PFSK-1 (cell line): Measurements from ENCODE around the gene RGS3.

Experiments used
- POLR2AphosphoS5 ChIP-seq: IDR thresholded peaks from 2 replicates; pipeline ENCODE4 v1.6.1; 2012; ENCODE audit warnings: low read depth, mild to moderate bottlenecking, control low read depth, low read length, moderate library complexity
- TAF1 ChIP-seq: IDR thresholded peaks from 2 replicates; pipeline ENCODE4 v1.6.1; 2012; ENCODE audit warnings: low read length, control low read depth, borderline replicate concordance; ENCODE audit not compliant: insufficient read depth
- TF ChIP-seq, protein P1 (sequence below), 2 experiments: IDR thresholded peaks; 2 replicates each; pipeline versions ENCODE4 v1.6.1 to v1.8.0; 2011 to 2012; ENCODE audit warnings: low read depth in 2 of 2, low read length in 2 of 2, control low read depth in 1 of 2, inconsistent platforms in 1 of 2, mild to moderate bottlenecking in 1 of 2, moderate library complexity in 1 of 2; ENCODE audit not compliant: insufficient read depth in 1 of 2

DNA sequence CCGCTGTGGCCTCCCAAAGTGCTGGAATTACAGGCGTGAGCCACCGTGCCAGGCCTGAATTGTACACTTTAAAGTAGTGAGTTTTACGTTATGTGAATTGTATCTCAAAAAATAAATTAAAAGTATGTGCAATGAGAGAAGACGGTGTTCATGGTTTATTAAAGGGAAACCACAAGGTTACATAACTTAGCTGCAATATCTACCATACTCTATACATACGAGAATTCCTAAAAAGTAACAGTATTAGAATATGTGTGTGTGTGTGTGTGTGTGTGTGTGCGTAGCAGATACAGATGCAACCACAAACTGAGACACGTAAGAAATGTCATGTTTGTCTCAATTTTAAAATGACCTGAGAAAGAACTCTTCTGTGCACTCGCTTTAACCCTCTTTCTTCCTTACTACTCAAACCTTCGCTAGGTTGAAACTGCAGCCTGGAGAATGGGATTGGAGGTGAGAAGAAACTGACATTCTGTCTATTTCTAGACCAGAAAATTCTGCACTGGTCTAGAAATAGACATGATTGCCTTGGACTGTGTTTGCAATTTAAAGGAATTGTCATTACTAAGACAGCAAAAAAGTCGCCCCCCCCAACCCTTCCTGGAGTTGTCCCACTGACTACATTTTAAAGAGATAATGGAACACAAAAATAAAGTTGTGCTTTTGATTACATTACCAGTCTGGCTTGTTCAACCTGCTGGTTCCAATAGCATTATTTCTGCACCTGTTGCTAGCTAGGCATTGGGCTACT lies 167.0 kb downstream of the RGS3 start:
- TF ChIP-seq POLR2AphosphoS5 = no peak
- TF ChIP-seq TAF1 = no peak
- TF ChIP-seq, protein P1, sequence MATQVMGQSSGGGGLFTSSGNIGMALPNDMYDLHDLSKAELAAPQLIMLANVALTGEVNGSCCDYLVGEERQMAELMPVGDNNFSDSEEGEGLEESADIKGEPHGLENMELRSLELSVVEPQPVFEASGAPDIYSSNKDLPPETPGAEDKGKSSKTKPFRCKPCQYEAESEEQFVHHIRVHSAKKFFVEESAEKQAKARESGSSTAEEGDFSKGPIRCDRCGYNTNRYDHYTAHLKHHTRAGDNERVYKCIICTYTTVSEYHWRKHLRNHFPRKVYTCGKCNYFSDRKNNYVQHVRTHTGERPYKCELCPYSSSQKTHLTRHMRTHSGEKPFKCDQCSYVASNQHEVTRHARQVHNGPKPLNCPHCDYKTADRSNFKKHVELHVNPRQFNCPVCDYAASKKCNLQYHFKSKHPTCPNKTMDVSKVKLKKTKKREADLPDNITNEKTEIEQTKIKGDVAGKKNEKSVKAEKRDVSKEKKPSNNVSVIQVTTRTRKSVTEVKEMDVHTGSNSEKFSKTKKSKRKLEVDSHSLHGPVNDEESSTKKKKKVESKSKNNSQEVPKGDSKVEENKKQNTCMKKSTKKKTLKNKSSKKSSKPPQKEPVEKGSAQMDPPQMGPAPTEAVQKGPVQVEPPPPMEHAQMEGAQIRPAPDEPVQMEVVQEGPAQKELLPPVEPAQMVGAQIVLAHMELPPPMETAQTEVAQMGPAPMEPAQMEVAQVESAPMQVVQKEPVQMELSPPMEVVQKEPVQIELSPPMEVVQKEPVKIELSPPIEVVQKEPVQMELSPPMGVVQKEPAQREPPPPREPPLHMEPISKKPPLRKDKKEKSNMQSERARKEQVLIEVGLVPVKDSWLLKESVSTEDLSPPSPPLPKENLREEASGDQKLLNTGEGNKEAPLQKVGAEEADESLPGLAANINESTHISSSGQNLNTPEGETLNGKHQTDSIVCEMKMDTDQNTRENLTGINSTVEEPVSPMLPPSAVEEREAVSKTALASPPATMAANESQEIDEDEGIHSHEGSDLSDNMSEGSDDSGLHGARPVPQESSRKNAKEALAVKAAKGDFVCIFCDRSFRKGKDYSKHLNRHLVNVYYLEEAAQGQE (IDR thresholded peaks at IDR 0.05; ENCODE audit: insufficient read depth in 1 of 2, low read depth in 2 of 2, low read length in 2 of 2) = no peak
